Measurements from ENCODE around the gene RPS15. TPM values are rescaled to one million over a fixed set of nuclear protein-coding genes. Genes with fewer than 3 reads are reported as not detected.

RPS15 gene
- total RNA-seq, 4 donors from 2014 or later: 1,291 to 3,466 (median 2,344) TPM

DNA sequence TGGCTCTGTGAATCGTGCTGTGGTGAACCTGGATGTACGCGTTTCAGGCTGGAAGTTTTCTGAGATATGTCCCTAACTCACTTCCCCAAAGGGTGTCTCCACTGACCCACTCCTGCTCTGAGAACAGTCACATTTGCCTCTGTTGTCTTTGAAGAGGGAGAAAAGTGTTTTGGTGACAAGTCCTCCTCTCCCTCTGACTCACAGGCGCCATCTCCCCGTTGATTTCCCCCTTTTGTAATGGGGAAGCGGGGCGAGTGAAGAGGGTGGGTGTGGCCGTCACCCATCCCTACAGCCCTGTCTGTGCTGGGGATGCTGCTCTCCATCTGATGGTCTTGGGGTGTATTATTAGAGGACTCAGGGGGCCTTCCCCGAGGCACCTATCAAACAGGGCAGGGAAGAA is 21.3 kb downstream of the RPS15 start:
- Histone ChIP-seq H3K27me3 (peaks cover 55% of the 10 kb centered on the region), H3K9me3 (no peaks in the 10 kb centered on the region), H3K4me1 (peaks cover 0 to 28% (median 6%) of the 10 kb centered on the region in 3 donors), H3K36me3 (peaks cover 0 to 26% of the 10 kb centered on the region in 2 donors), H3K27ac (no peak overlapping the region), H3K4me3 (no peak overlapping the region)
- WGBS, 2 donors (ENCODE audit: low coverage in 1 of 2): 50% methylated on average over 2 of the region's 9 CpGs; no CpG with 5 or more reads in 1 of the 2 donors
- TF ChIP-seq POLR2A (IDR thresholded peaks at IDR 0.05) (no peak), POLR2AphosphoS5 (IDR thresholded peaks at IDR 0.05) (no peak), EP300 (IDR thresholded peaks at IDR 0.05) (no peak)
- ATAC-seq: no peak

GRCh38 chr19:1460033-1460995 is 22.1 kb downstream of the RPS15 start:
- WGBS, 2 donors (ENCODE audit: low coverage in 1 of 2): 60 to 100% methylated on average over 1 of the region's 36 CpGs
- no peaks in the 10 kb centered on the region for H3K9me3 ChIP-seq
- no peak for ATAC-seq
- H3K27me3 ChIP-seq: peaks cover 55% of the 10 kb centered on the region
- H3K4me3 ChIP-seq: no peak overlapping the region
- H3K36me3 ChIP-seq: peaks cover 0 to 29% of the 10 kb centered on the region in 2 donors
- TF ChIP-seq CTCF (IDR thresholded peaks at IDR 0.05): no peak
- no peak for TF ChIP-seq EP300 (IDR thresholded peaks at IDR 0.05)
- TF ChIP-seq POLR2AphosphoS5 (IDR thresholded peaks at IDR 0.05): no peak
- TF ChIP-seq POLR2A (IDR thresholded peaks at IDR 0.05): no peak
- no peak overlapping the region for H3K27ac ChIP-seq
- H3K4me1 ChIP-seq: peaks cover 0 to 22% (median 2%) of the 10 kb centered on the region in 3 donors

GRCh38 chr19:1461862-1462261 is 23.7 kb downstream of the RPS15 start:
- ATAC-seq: no peak
- H3K9me3 ChIP-seq: no peaks in the 10 kb centered on the region
- peaks cover 0 to 44% of the 10 kb centered on the region in 2 donors for H3K36me3 ChIP-seq
- peaks cover 0 to 22% (median 2%) of the 10 kb centered on the region in 3 donors for H3K4me1 ChIP-seq
- no peak overlapping the region for H3K27ac ChIP-seq
- no peak for TF ChIP-seq EP300 (IDR thresholded peaks at IDR 0.05)
- TF ChIP-seq POLR2AphosphoS5 (IDR thresholded peaks at IDR 0.05): no peak
- TF ChIP-seq POLR2A (IDR thresholded peaks at IDR 0.05): no peak
- TF ChIP-seq CTCF (IDR thresholded peaks at IDR 0.05): no peak
- H3K27me3 ChIP-seq: peaks cover 55% of the 10 kb centered on the region
- H3K4me3 ChIP-seq: no peak overlapping the region
- 85% methylated on average over 4 of the region's 24 CpGs; no CpG with 5 or more reads in 1 of the 2 donors for WGBS, 2 donors (ENCODE audit: low coverage in 1 of 2)

GRCh38 chr19:1465191-1466016 is 27.2 kb downstream of the RPS15 start:
- H3K9me3 ChIP-seq: no peaks in the 10 kb centered on the region
- H3K27ac ChIP-seq: no peak overlapping the region
- WGBS, 2 donors (ENCODE audit: low coverage in 1 of 2): no CpG with 5 or more reads among the region's 83 CpGs
- peaks cover 11 to 53% (median 32%) of the 10 kb centered on the region in 3 donors for H3K4me1 ChIP-seq
- peaks cover 0 to 34% of the 10 kb centered on the region in 2 donors for H3K36me3 ChIP-seq
- H3K27me3 ChIP-seq: peaks cover 74% of the 10 kb centered on the region
- TF ChIP-seq CTCF (IDR thresholded peaks at IDR 0.05) (peak in 3 of 4 experiments; percentile 9 to 52 (median 14)), POLR2A (IDR thresholded peaks at IDR 0.05) (no peak)
- H3K4me3 ChIP-seq: no peak overlapping the region
- no peak for ATAC-seq

GRCh38 chr19:1466018-1466460 is 27.8 kb downstream of the RPS15 start:
- Histone ChIP-seq H3K4me1 (peaks cover 14 to 60% (median 38%) of the 10 kb centered on the region in 3 donors), H3K9me3 (no peaks in the 10 kb centered on the region), H3K27me3 (peaks cover 80% of the 10 kb centered on the region), H3K27ac (no peak overlapping the region), H3K36me3 (peaks cover 0 to 28% of the 10 kb centered on the region in 2 donors), H3K4me3 (no peak overlapping the region)
- TF ChIP-seq POLR2A (IDR thresholded peaks at IDR 0.05): no peak
- TF ChIP-seq EP300 (IDR thresholded peaks at IDR 0.05): no peak
- TF ChIP-seq CTCF (IDR thresholded peaks at IDR 0.05): no peak
- TF ChIP-seq POLR2AphosphoS5 (IDR thresholded peaks at IDR 0.05): no peak
- no peak for ATAC-seq
- WGBS, 2 donors (ENCODE audit: low coverage in 1 of 2): no CpG with 5 or more reads among the region's 41 CpGs
